Memory B cell (primary cell): ENCODE data around the gene FILIP1.

Experiments used
- ATAC-seq: fragments of 150-1000 bp; cut with Tn5 transposase; 2 replicates; pipeline ENCODE4 v1.10.0; 2021; ENCODE audit warnings: low read depth, mild to moderate bottlenecking, moderate library complexity
- DNase-seq, 2 donors: peaks; one replicate each; pipeline ENCODE4 v3.0.0; 2022; ENCODE audit warnings: low spot score in 2 of 2
- H3K27ac Mint-ChIP-seq: one replicate; pipeline ENCODE4 v1.8.0; 2022; ENCODE audit warnings: mild to moderate bottlenecking, moderate library complexity, mixed read lengths
- H3K27me3 Mint-ChIP-seq: one replicate; pipeline ENCODE4 v1.8.0; 2022; ENCODE audit warnings: mixed read lengths
- H3K36me3 Mint-ChIP-seq: one replicate; pipeline ENCODE4 v1.8.0; 2022; ENCODE audit warnings: mild to moderate bottlenecking, mixed read lengths
- H3K4me1 Mint-ChIP-seq: one replicate; pipeline ENCODE4 v1.8.0; 2022; ENCODE audit warnings: mixed read lengths
- H3K4me3 Mint-ChIP-seq: one replicate; pipeline ENCODE4 v1.8.0; 2022; ENCODE audit warnings: mild to moderate bottlenecking, moderate library complexity, mixed read lengths
- H3K9me3 Mint-ChIP-seq: one replicate; pipeline ENCODE4 v1.8.0; 2022; ENCODE audit warnings: mixed read lengths

The FILIP1 gene

GRCh38 chr6:75483136-75483952 lies 10.3 kb downstream of the FILIP1 start:
- peaks cover 10% of the 10 kb centered on the region for H3K27me3 Mint-ChIP-seq
- no peak overlapping the region for H3K4me3 Mint-ChIP-seq
- no peaks in the 10 kb centered on the region for H3K9me3 Mint-ChIP-seq
- DNase-seq: no peak
- no peaks in the 10 kb centered on the region for H3K4me1 Mint-ChIP-seq
- no peak overlapping the region for H3K27ac Mint-ChIP-seq
- H3K36me3 Mint-ChIP-seq: no peaks in the 10 kb centered on the region
- no peak for ATAC-seq

GRCh38 chr6:75481936-75482593 lies 11.5 kb downstream of the FILIP1 start:
- H3K4me1 Mint-ChIP-seq: no peaks in the 10 kb centered on the region
- no peak overlapping the region for H3K4me3 Mint-ChIP-seq
- DNase-seq (no peak), ATAC-seq (no peak)
- H3K9me3 Mint-ChIP-seq: no peaks in the 10 kb centered on the region
- no peak overlapping the region for H3K27ac Mint-ChIP-seq
- peaks cover 13% of the 10 kb centered on the region for H3K27me3 Mint-ChIP-seq
- no peaks in the 10 kb centered on the region for H3K36me3 Mint-ChIP-seq

- H3K36me3 Mint-ChIP-seq: no peaks in the 10 kb centered on the region
- ATAC-seq: no peak
- no peaks in the 10 kb centered on the region for H3K4me1 Mint-ChIP-seq
- no peak for DNase-seq
- no peaks in the 10 kb centered on the region for H3K9me3 Mint-ChIP-seq
- H3K27me3 Mint-ChIP-seq: peaks cover 13% of the 10 kb centered on the region
- H3K27ac Mint-ChIP-seq: no peak overlapping the region
- no peak overlapping the region for H3K4me3 Mint-ChIP-seq
Measured at GRCh38 chr6:75481394-75481793, 12.2 kb downstream of the FILIP1 start.

- ATAC-seq (no peak), DNase-seq (no peak)
- H3K4me3 Mint-ChIP-seq: no peak overlapping the region
- no peak overlapping the region for H3K27ac Mint-ChIP-seq
- H3K27me3 Mint-ChIP-seq: peaks cover 11% of the 10 kb centered on the region
- no peaks in the 10 kb centered on the region for H3K4me1 Mint-ChIP-seq
- no peaks in the 10 kb centered on the region for H3K9me3 Mint-ChIP-seq
- no peaks in the 10 kb centered on the region for H3K36me3 Mint-ChIP-seq
Measured at GRCh38 chr6:75480425-75480824, 13.2 kb downstream of the FILIP1 start.

GRCh38 chr6:75479712-75480111 lies 13.9 kb downstream of the FILIP1 start:
- Mint-ChIP-seq H3K4me3 (no peak overlapping the region), H3K4me1 (no peaks in the 10 kb centered on the region), H3K9me3 (no peaks in the 10 kb centered on the region), H3K27ac (no peak overlapping the region), H3K27me3 (peaks cover 11% of the 10 kb centered on the region), H3K36me3 (no peaks in the 10 kb centered on the region)
- no peak for ATAC-seq
- no peak for DNase-seq

- no peak overlapping the region for H3K4me3 Mint-ChIP-seq
- ATAC-seq: no peak
- peaks cover 11% of the 10 kb centered on the region for H3K27me3 Mint-ChIP-seq
- no peak overlapping the region for H3K27ac Mint-ChIP-seq
- H3K36me3 Mint-ChIP-seq: no peaks in the 10 kb centered on the region
- DNase-seq: no peak
- H3K9me3 Mint-ChIP-seq: no peaks in the 10 kb centered on the region
- no peaks in the 10 kb centered on the region for H3K4me1 Mint-ChIP-seq
Measured at GRCh38 chr6:75478929-75479328, 14.7 kb downstream of the FILIP1 start.

- DNase-seq (no peak), ATAC-seq (no peak)
- no peaks in the 10 kb centered on the region for H3K36me3 Mint-ChIP-seq
- H3K4me1 Mint-ChIP-seq: no peaks in the 10 kb centered on the region
- no peak overlapping the region for H3K27ac Mint-ChIP-seq
- H3K4me3 Mint-ChIP-seq: no peak overlapping the region
- peaks cover 3% of the 10 kb centered on the region for H3K27me3 Mint-ChIP-seq
- H3K9me3 Mint-ChIP-seq: no peaks in the 10 kb centered on the region
Measured at GRCh38 chr6:75472885-75473284, 20.7 kb downstream of the FILIP1 start.

- H3K27me3 Mint-ChIP-seq: no peaks in the 10 kb centered on the region
- no peaks in the 10 kb centered on the region for H3K4me1 Mint-ChIP-seq
- no peak overlapping the region for H3K4me3 Mint-ChIP-seq
- ATAC-seq: no peak
- no peak for DNase-seq
- H3K27ac Mint-ChIP-seq: no peak overlapping the region
- no peaks in the 10 kb centered on the region for H3K9me3 Mint-ChIP-seq
- H3K36me3 Mint-ChIP-seq: no peaks in the 10 kb centered on the region
Measured at GRCh38 chr6:75467966-75468365, 25.6 kb downstream of the FILIP1 start.

- H3K27me3 Mint-ChIP-seq: no peaks in the 10 kb centered on the region
Measured at GRCh38 chr6:75467284-75467683, 26.3 kb downstream of the FILIP1 start.

GRCh38 chr6:75466636-75467035 lies 27.0 kb downstream of the FILIP1 start:
- Mint-ChIP-seq H3K4me3 (no peak overlapping the region), H3K9me3 (no peaks in the 10 kb centered on the region), H3K36me3 (no peaks in the 10 kb centered on the region), H3K4me1 (no peaks in the 10 kb centered on the region), H3K27me3 (no peaks in the 10 kb centered on the region), H3K27ac (no peak overlapping the region)
- ATAC-seq (no peak), DNase-seq (no peak)

More at GRCh38 chr6:75467284-75467683, 26.3 kb downstream of the FILIP1 start:
- ATAC-seq: no peak
- Mint-ChIP-seq H3K27ac (no peak overlapping the region), H3K9me3 (no peaks in the 10 kb centered on the region), H3K4me3 (no peak overlapping the region), H3K4me1 (no peaks in the 10 kb centered on the region), H3K36me3 (no peaks in the 10 kb centered on the region)
- DNase-seq: no peak

- Mint-ChIP-seq H3K27me3 (no peaks in the 10 kb centered on the region), H3K36me3 (no peaks in the 10 kb centered on the region), H3K27ac (no peak overlapping the region), H3K9me3 (no peaks in the 10 kb centered on the region), H3K4me3 (no peak overlapping the region), H3K4me1 (no peaks in the 10 kb centered on the region)
- ATAC-seq (no peak), DNase-seq (no peak)
Measured at GRCh38 chr6:75463908-75464307, 29.7 kb downstream of the FILIP1 start.

- H3K27me3 Mint-ChIP-seq: no peaks in the 10 kb centered on the region
- DNase-seq (no peak), ATAC-seq (no peak)
- no peak overlapping the region for H3K27ac Mint-ChIP-seq
- no peak overlapping the region for H3K4me3 Mint-ChIP-seq
- no peaks in the 10 kb centered on the region for H3K4me1 Mint-ChIP-seq
- no peaks in the 10 kb centered on the region for H3K36me3 Mint-ChIP-seq
- no peaks in the 10 kb centered on the region for H3K9me3 Mint-ChIP-seq
Measured at GRCh38 chr6:75463061-75463460, 30.5 kb downstream of the FILIP1 start.

GRCh38 chr6:75460681-75461080 lies 32.9 kb downstream of the FILIP1 start:
- no peaks in the 10 kb centered on the region for H3K4me1 Mint-ChIP-seq
- DNase-seq (no peak), ATAC-seq (no peak)
- no peaks in the 10 kb centered on the region for H3K27me3 Mint-ChIP-seq
- H3K27ac Mint-ChIP-seq: no peak overlapping the region
- no peaks in the 10 kb centered on the region for H3K9me3 Mint-ChIP-seq
- H3K4me3 Mint-ChIP-seq: no peak overlapping the region
- no peaks in the 10 kb centered on the region for H3K36me3 Mint-ChIP-seq

- Mint-ChIP-seq H3K36me3 (no peaks in the 10 kb centered on the region), H3K4me3 (no peak overlapping the region), H3K27me3 (no peaks in the 10 kb centered on the region), H3K27ac (no peak overlapping the region), H3K4me1 (no peaks in the 10 kb centered on the region), H3K9me3 (no peaks in the 10 kb centered on the region)
- no peak for DNase-seq
- ATAC-seq: no peak
Measured at GRCh38 chr6:75458895-75459294, 34.7 kb downstream of the FILIP1 start.

GRCh38 chr6:75450903-75451302 lies 42.7 kb downstream of the FILIP1 start:
- no peak overlapping the region for H3K4me3 Mint-ChIP-seq
- no peak overlapping the region for H3K27ac Mint-ChIP-seq
- no peaks in the 10 kb centered on the region for H3K36me3 Mint-ChIP-seq
- DNase-seq (no peak), ATAC-seq (no peak)
- peaks cover 4% of the 10 kb centered on the region for H3K9me3 Mint-ChIP-seq
- no peaks in the 10 kb centered on the region for H3K4me1 Mint-ChIP-seq
- H3K27me3 Mint-ChIP-seq: peaks cover 4% of the 10 kb centered on the region
